DMS114 treated with DMSO at 0.1 percent for 48 hours (cell line): Measurements from ENCODE around the gene PSMC6.
"Not testable (repeated sequence)": the region's sequence is repeated elsewhere in the genome, so short reads cannot be mapped to it uniquely, and the experiment has no call there.

Experiments
- DNase-seq: peaks from one replicate; lab custom pipeline; 2025; ENCODE audit not compliant: unreplicated experiment; lab: John Stamatoyannopoulos, UW

Gene PSMC6

GRCh38 chr14:52716155-52716554, 9.2 kb downstream of the PSMC6 start:
- no peak for DNase-seq

DNA sequence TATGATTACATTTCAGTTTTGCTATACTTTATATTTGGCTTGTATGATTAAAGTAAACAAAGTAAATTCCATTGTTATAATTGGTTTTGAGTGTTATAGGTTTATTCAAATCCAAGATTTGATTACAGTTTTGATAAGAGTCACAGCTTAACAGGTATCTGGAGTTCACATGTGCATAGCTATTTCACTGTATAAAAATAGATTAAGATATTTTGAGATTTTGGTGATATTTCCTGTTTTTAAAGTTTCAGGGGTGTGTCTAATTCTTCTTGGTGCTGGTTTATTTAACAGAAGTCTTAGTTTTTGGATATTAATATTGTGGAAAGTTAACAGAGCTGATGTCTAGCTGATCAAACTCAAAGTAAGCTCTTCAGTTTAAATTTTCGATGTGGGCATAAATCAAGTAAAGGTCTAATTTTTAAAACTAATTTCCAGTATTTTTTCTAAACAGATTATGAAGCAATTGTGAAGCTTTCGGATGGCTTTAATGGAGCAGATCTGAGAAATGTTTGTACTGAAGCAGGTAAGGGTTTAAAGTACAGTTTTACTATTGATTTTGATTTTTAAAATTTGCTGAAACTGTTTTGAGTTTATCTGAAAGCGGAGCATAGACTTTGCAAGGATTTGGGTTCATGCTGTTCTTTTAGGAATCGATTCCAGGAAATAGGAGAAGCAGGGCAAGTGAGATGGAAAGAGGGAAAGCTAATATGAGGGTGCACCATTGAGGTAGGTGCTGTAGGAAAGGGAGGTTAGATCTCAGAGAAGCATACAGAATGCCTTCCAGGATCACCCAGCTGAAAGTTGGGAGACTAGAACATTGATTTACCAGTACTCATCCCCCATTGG, 16.7 kb downstream of the PSMC6 start:
- DNase-seq: no peak

DNA sequence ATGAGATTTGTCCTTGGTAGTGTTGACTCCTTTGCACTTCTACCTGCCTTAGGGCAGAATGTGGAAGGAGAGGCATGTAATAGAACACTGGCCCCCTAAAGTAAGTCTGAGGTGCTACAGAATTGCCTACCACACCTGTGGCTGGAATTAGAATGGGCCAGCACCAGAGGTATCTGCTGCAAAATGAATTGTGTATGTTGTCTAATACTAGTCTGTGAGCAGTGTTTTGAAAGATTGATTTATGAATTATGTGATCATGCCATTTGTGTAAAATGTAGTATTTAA, 17.3 kb downstream of the PSMC6 start:
- no peak for DNase-seq

GRCh38 chr14:52727509-52727908, 20.5 kb downstream of the PSMC6 start:
- not testable (repeated sequence) for DNase-seq

DNA sequence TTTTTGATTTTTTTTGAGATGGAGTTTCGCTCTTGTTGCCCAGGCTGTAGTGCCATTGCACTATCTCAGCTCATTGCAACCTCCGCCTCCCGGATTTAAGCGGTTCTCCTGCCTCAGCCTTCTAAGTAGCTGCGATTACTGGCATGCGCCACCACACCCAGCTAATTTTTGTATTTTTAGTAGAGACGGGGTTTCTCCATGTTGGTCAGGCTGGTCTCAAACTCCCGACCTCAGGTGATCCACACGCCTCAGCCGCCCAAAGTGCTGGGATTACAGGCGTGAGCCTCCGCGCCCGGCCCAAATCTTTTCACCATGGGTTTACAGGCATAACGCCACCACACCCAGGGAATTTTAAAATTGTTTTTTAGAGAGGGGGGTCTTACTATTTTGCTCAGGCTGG, 22.0 kb downstream of the PSMC6 start:
- DNase-seq: not testable (repeated sequence)

DNA sequence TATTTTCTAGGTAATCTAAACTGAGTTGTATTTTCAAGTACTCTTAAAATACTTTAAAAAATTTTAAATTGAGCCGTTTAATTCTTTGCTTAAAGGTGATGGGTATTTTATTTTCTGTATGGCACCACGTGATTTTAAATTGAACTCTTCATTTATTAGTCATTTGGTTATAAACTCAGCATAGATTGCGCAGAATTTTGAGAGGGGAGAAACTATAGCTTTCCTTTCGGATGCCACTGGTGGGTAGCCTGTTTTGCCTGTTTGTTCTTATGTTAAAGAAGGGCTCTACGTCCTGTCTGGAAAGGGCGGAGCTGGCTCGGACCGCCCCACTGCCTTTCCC, 22.6 kb downstream of the PSMC6 start:
- DNase-seq: no peak

GRCh38 chr14:52729925-52730708, 23.1 kb downstream of the PSMC6 start, which contains the start of gene STYX:
Gene STYX, plus strand, starts transcription at chr14:52730166. Its CDS starts 309 bp downstream, at chr14:52730475.
- DNase-seq: peak; percentile 92

DNA sequence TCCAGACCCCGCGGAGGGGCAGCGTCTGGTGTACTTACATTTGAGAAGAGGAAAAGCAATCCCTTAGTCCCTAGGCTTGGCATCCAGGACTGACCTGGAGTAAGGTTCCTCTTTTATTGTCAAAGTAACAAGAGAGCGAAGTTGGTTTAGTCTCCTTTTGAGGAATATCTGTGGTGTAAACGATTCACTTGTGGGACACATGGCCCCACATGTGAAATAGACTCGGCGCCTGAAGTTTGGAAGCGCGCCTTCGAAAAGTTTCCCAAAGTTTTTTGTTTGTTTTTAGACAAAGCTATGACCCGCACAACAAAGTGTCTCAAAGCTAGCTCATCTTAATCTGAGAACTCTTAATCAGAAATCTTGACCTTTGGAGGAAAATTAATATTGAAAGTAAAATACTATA, 23.7 kb downstream of the PSMC6 start:
- DNase-seq: no peak

DNA sequence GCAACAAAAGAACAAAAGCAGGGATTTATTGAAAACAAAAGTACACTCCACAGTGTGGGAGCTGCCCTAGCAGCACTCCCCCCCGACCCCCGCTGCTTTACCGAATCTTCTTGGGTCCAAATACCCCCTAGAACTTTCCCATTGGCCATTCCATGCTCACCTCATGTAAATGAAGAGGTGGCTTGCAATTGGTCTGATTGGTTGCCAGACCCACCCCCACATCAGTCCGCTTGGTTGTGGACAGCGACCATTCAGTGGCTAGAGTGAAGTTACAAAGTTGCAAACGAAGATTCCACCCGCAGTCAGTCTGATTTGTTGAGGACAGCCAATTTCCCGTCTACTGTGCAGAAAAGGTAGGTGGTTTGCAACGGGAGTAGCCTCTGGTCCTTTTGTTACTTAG, 26.8 kb downstream of the PSMC6 start:
- no peak for DNase-seq

- DNase-seq: no peak
Observed at GRCh38 chr14:52735921-52736489, 29.0 kb downstream of the PSMC6 start.

DNA sequence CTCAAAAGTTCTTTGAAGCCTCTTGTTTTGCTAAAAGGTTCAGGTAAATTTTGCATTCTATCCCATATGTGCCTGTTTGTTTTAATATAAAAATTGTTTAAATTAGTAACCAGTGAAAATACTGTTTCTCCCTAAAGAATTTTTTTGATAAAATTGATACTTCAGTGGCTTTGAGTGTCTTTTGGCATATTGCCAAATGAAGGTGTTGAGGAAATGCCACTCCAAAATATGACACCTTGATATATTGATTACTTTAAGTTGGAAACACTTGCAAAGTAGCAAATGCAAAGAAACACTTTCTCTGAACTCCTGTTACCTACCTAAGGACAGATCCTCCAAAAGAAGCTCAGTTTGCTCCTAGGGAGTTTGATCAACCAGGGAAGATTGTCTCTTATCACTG, 31.4 kb downstream of the PSMC6 start:
- no peak for DNase-seq

DNA sequence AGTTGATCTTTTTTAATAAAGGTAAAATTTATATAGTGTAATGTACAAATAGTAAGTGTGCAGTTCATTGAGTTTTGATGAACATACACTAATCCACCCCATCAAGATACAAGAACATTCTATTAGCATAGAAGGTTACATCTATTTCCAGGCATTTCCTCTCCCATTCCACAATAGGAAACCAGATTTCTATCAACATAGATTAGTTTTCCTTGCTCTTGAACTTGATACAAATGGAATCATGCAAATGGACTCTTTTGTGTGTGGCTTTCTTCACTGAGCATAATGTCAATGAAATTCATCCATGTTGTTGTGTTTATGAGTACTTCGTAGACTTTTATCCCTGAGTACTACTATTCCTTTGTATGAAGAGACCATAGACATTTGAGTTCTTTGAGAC, 33.8 kb downstream of the PSMC6 start:
- DNase-seq: no peak

DNA sequence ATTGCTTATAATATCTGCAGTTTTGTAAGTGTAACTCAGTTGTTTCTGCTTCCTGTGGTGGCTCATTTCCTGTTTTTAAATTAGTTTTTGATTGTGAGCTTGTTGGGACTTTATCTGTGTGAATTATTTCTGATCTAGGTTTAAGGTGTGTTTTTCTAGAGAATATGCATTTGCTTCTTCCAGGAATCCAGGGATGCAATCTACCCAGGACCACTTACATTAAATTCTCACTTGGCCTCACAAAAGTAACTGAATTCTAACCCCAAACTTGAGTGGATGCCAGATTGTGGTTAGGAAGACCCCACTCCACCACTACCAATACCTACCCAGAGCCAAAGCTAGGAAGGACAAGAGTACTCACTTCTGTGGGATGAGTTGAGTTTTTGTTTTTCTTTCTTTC, 34.9 kb downstream of the PSMC6 start:
- no peak for DNase-seq

- DNase-seq: no peak
Observed at GRCh38 chr14:52748647-52749292, 41.8 kb downstream of the PSMC6 start.

DNA sequence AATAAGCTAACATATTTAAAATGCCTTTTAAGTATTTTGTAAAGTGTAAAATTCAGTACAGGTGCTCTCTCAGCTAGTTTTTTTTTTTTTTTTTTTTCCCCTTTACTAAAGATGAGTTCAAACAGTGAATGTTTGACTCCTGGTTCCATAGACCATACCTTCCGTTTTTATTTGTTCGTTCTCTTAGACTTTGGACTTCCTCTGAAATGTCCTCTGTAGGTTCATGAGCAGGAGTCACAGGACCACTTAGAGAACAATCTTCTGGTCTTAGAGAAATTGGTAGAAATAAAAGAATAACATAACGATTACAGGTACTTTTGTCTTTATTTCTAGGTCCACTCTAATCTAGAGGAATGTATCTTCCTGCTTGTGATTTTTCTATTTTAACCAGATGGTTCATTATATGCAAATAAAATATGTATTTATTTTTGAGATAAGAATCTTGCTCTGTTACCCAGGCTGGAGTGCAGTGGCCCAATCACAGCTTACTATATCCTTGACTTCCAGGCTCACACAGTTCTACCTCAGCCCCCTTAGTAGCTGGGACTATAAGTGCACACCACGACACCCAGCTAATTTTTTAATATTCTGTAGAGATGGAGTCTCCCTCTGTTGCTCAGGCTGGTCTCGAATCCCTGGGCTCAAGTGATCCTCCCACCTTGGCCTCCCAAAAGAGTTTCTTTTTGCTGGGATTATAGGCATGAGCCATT, 48.8 kb downstream of the PSMC6 start:
- no peak for DNase-seq

DNA sequence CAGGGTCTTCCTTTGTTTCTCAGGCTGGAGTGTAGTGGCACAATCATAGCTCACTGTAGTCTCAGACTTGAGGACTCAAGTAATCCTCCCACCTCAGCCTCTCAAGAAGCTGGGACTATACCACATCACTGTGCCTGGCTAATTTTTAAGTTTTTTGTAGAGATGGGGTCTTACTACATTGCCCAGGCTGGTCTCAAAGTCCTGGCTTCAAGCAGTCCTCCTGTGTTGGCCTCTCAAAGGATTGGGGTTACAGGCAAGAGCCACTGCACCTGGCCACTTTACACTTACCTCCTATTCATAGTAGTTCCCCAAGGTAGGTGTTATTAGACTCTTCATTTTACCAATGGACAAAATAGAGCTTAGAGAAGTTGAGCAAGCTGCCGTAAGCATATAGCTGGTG, 52.1 kb downstream of the PSMC6 start:
- DNase-seq: no peak

- not testable (repeated sequence) for DNase-seq
Observed at GRCh38 chr14:52762923-52763322, 55.9 kb downstream of the PSMC6 start.

- no peak for DNase-seq
Observed at GRCh38 chr14:52767058-52767833, 60.2 kb downstream of the PSMC6 start.

GRCh38 chr14:52769887-52770286, 62.9 kb downstream of the PSMC6 start:
- no peak for DNase-seq

DNA sequence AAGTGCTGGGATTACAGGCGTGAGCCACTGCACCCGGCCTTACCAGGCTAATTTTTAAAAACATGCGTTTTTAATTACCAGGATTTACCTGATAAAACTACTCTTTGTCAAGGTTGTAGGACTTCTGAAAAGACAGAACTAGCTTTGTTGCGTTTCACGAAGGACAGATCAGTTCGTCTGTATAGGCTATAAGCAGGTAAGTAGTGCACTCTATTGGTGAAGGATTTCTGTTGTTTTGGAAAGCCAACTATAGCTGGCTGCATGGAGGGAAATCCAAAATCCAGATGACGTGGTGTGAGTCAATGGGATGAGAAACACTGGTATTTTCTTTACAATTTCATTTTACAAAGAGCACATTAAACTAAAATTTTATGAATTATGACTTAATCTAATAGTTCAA, 69.8 kb downstream of the PSMC6 start:
- DNase-seq: no peak
